SU-DHL-6 (cell line): ENCODE measurements around the gene FES.
"Not testable (repeated sequence)": the region's sequence is repeated elsewhere in the genome, so short reads cannot be mapped to it uniquely, and the experiment has no call there.

ENCODE experiments used
- H2AFZ ChIP-seq: fragments of 200-600 bp; sonication (generic); 2 replicates; pipeline ENCODE4 v1.6.1; 2014; ENCODE audit warnings: low read depth, mild to moderate bottlenecking, moderate library complexity, mixed read lengths, antibody characterized with exemption, low read length; ENCODE audit not compliant: severe bottlenecking
- H3F3A ChIP-seq: fragments of 200-600 bp; shearing (Covaris generic); 2 replicates; pipeline ENCODE4 v1.6.0; 2016; ENCODE audit warnings: antibody characterized with exemption, mild to moderate bottlenecking; ENCODE audit not compliant: insufficient read depth
- H3K27ac ChIP-seq: fragments of 200-600 bp; sonication (generic); 2 replicates; pipeline ENCODE4 v1.5.1; 2016; ENCODE audit warnings: low read depth, mild to moderate bottlenecking, low read length, moderate library complexity, mixed read lengths
- H3K27me3 ChIP-seq: fragments of 200-600 bp; sonication (generic), shearing (Covaris generic); 2 replicates; pipeline ENCODE4 v1.6.0; 2014; ENCODE audit warnings: mild to moderate bottlenecking, low read length
- H3K36me3 ChIP-seq: fragments of 200-600 bp; sonication (generic); 2 replicates; pipeline ENCODE4 v1.6.1; 2014; ENCODE audit warnings: mild to moderate bottlenecking, low read length, mixed read lengths
- H3K4me2 ChIP-seq: fragments of 300-600, 200-600 bp; shearing (Covaris generic), sonication (generic); 2 replicates; pipeline ENCODE4 v1.6.0; 2014; ENCODE audit warnings: low read length, low read depth, mild to moderate bottlenecking; ENCODE audit not compliant: poor library complexity, severe bottlenecking
- H3K4me3 ChIP-seq: fragments of 200-600 bp; sonication (generic); 2 replicates; pipeline ENCODE4 v1.5.1; 2014; ENCODE audit warnings: antibody characterized with exemption, low read length, mild to moderate bottlenecking, mixed read lengths; ENCODE audit not compliant: insufficient read depth, poor library complexity, severe bottlenecking
- H3K79me2 ChIP-seq: fragments of 200-600 bp; sonication (generic); 2 replicates; pipeline ENCODE4 v1.6.1; 2014; ENCODE audit warnings: mild to moderate bottlenecking, low read length, moderate library complexity; ENCODE audit not compliant: insufficient read depth
- H3K9ac ChIP-seq: fragments of 200-600 bp; sonication (generic); 2 replicates; pipeline ENCODE4 v1.7.0; 2014; ENCODE audit warnings: mild to moderate bottlenecking, low read length
- H3K9me2 ChIP-seq: fragments of 200-600 bp; sonication (generic); replicated peaks from 2 replicates; pipeline ENCODE4 v1.6.1; 2014; ENCODE audit warnings: low read length; ENCODE audit not compliant: insufficient read depth
- H3K9me3 ChIP-seq: fragments of 200-600 bp; sonication (generic); 2 replicates; pipeline ENCODE4 v1.6.1; 2014; ENCODE audit warnings: low read length, mixed read lengths; ENCODE audit not compliant: insufficient read depth
- H4K20me1 ChIP-seq: fragments of 200-600 bp; sonication (generic); 2 replicates; pipeline ENCODE4 v1.6.1; 2014; ENCODE audit warnings: low read depth, mild to moderate bottlenecking, antibody characterized with exemption, low read length, moderate library complexity, mixed read lengths
- CTCF ChIP-seq: fragments of 200-600 bp; sonication (generic); IDR thresholded peaks from one replicate; pipeline ENCODE4 v1.5.1; 2017; ENCODE audit warnings: antibody characterized with exemption, mild to moderate bottlenecking, low read length, moderate library complexity; ENCODE audit not compliant: insufficient read depth, poor library complexity, severe bottlenecking
- EZH2phosphoT487 ChIP-seq: fragments of 200-600 bp; sonication (generic), shearing (Covaris generic); conservative IDR thresholded peaks from 2 replicates; pipeline ENCODE4 v1.6.1; 2018; ENCODE audit warnings: mild to moderate bottlenecking, antibody characterized with exemption, low read length, moderate library complexity, mixed read lengths

FES gene

GRCh38 chr15:90873488-90873997, 10.8 kb upstream of the FES start:
- Histone ChIP-seq H4K20me1 (no peaks in the 10 kb centered on the region), H3K4me3 (no peak overlapping the region), H3K79me2 (no peaks in the 10 kb centered on the region)

GRCh38 chr15:90873998-90874605, 10.2 kb upstream of the FES start:
- Histone ChIP-seq H3K9ac (no peak overlapping the region), H3K4me2 (no peak overlapping the region)

More at GRCh38 chr15:90873488-90873997, 10.8 kb upstream of the FES start:
- no peaks in the 10 kb centered on the region for H3F3A ChIP-seq
- H3K36me3 ChIP-seq, result no peaks in the 10 kb centered on the region
- no peak overlapping the region for H2AFZ ChIP-seq
- H3K9me3 ChIP-seq, result no peaks in the 10 kb centered on the region
- no peak overlapping the region for H3K4me2 ChIP-seq
- no peaks in the 10 kb centered on the region for H3K27me3 ChIP-seq
- no peak overlapping the region for H3K9ac ChIP-seq
- TF ChIP-seq EZH2phosphoT487, result no peak
- TF ChIP-seq CTCF, result no peak
- H3K27ac ChIP-seq, result no peak overlapping the region
- no peaks in the 10 kb centered on the region for H3K9me2 ChIP-seq

GRCh38 chr15:90874986-90875385, 9.3 kb upstream of the FES start:
- H3K9me2 ChIP-seq, H3F3A ChIP-seq, H3K4me2 ChIP-seq, H3K4me3 ChIP-seq, H3K9ac ChIP-seq, H3K79me2 ChIP-seq, H3K27ac ChIP-seq, H2AFZ ChIP-seq, H3K9me3 ChIP-seq, H3K36me3 ChIP-seq, H4K20me1 ChIP-seq, H3K27me3 ChIP-seq: not testable (repeated sequence)

More at GRCh38 chr15:90873998-90874605, 10.2 kb upstream of the FES start:
- Histone ChIP-seq H3K4me3 (no peak overlapping the region), H3K36me3 (no peaks in the 10 kb centered on the region), H3K9me2 (no peaks in the 10 kb centered on the region), H3K79me2 (no peaks in the 10 kb centered on the region), H2AFZ (no peak overlapping the region), H3K27me3 (no peaks in the 10 kb centered on the region), H3K27ac (no peak overlapping the region), H3K9me3 (no peaks in the 10 kb centered on the region), H3F3A (no peaks in the 10 kb centered on the region), H4K20me1 (no peaks in the 10 kb centered on the region)
- TF ChIP-seq EZH2phosphoT487, result no peak
- TF ChIP-seq CTCF, result no peak

GRCh38 chr15:90875549-90875981, 8.7 kb upstream of the FES start:
- Histone ChIP-seq H3K36me3 (no peaks in the 10 kb centered on the region), H3K9me2 (no peaks in the 10 kb centered on the region), H3K79me2 (no peaks in the 10 kb centered on the region), H4K20me1 (no peaks in the 10 kb centered on the region), H3F3A (no peaks in the 10 kb centered on the region), H3K27ac (no peak overlapping the region), H3K9ac (no peak overlapping the region), H2AFZ (no peak overlapping the region), H3K27me3 (no peaks in the 10 kb centered on the region), H3K4me3 (no peak overlapping the region), H3K4me2 (no peak overlapping the region), H3K9me3 (no peaks in the 10 kb centered on the region)
- TF ChIP-seq CTCF, result no peak
- TF ChIP-seq EZH2phosphoT487, result no peak
